HG02798 (cell line): ENCODE results near the gene HDGFL2.
"Not testable (repeated sequence)": the region's sequence is repeated elsewhere in the genome, so short reads cannot be mapped to it uniquely, and the experiment has no call there.

Source experiments
- ATAC-seq: cut with Tn5 transposase; IDR thresholded peaks from one replicate; pipeline ENCODE4 v1.9.1; 2021; ENCODE audit warnings: mild to moderate bottlenecking; ENCODE audit not compliant: unreplicated experiment, poor library complexity

Gene HDGFL2

DNA sequence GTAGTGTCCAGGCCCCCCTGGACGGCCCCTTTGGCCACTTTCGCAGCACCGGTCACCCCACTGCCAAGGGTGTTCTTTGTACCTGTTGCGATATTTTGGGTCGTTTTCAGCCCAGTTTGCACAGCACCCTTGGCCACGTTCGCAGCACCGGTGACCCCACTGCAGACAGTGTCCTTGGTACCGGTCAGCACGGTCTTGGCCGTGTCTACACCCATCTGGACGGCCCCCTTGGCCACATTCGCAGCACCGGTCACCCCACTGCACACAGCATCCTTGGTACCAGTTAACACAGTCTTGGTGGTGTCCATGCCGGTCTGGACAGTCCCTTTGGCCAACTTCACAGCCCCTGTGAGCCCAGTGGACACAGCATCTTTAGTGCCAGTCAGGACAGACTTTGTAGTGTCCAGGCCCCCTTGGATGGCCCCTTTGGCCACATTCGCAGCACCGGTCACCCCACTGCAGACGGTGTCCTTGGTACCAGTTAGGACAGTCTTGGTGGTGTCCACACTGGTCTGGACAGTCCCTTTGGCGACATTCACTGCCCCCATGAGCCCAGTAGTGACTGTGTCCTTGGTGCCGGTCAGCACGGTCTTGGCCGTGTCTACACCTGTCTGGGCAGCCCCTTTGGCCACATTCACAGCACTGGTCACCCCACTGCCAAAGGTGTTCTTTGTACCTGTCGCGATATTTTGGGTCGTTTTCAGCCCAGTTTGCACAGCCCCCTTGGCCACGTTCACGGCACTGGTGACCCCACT, 39.4 kb downstream of the HDGFL2 start:
- no peak for ATAC-seq

DNA sequence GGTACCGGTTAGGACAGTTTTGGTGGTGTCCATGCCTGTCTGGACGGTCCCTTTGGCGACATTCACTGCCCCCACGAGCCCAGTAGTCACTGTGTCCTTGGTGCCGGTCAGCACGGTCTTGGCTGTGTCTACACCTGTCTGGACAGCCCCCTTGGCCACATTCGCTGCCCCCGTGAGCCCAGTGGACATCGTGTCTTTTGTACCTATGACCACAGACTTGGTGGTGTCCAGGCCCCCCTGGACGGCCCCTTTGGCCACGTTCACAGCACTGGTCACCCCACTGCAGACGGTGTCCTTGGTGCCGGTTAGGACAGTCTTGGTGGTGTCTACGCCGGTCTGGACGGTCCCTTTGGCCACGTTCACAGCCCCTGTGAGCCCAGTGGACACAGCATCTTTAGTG, 40.0 kb downstream of the HDGFL2 start:
- ATAC-seq, result no peak

DNA sequence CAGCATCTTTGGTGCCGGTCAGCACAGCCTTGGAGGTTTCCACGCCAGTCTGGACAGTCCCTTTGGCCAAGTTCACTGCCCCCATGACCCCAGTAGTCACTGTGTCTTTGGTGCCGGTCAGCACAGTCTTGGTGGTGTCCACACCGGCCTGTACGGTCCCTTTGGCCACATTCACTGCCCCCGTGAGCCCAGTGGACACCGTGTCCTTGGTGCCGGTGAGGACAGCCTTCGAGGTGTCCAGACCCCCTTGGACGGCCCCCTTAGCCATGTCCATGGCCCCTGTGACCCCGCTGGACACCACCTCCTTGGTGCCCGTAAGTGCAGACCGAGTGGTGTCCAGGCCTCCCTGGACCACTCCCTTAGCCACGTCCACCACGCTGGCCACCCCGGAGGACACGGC, 41.2 kb downstream of the HDGFL2 start:
- ATAC-seq, result no peak

DNA sequence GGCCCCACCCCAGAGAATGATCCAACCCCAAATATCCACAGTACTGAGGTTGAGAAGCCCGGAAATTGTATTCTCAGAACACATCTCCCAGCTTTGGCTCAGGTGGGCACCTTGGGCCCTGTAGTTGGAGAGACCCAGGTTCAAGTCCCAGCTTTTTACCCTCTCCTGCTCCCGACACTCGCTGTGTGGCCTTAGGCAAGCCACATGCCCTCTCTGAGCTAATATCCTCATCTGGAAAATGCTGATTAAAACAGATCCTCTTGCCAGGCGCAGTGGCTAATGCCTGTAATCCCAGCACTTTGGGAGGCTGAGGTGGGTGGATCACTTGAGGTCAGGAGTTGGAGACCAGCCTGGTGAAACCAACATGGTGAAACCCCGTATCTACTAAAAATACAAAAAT, 43.6 kb downstream of the HDGFL2 start:
- no peak for ATAC-seq

DNA sequence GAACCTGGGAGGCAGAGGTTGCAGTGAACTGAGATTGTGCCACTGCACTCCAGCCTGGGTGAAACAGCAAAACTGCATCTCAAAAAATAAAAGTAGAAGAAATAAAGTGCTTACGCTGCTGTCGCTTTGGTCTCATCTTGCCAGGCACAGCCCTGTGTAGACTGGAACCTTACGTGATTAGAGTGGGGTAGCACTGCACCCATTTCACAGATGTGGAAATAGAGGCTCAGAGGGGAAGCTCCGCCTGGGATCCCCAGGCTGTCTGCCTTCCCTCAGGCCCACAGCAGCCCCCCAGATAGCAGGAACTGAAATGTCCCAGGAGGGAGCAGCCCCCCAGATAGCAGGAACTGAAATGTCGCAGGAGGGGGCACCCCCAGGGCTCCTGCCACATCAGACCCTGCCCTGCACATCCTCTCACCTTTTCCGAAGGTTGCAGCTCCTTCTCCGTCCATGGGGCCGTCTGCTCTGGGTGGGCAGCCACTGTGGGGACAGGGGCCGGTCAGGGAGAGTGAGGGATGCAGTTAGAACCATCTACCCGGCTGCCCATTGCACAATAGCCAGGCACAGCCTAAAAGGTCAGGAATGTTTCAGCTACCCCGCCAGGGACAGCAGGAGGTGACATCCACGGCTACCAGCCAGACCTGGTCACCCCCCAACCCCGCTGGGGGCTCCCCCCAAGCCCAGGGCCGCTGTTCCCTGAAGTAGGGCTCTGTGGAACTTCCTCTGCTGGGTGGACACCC, 44.3 kb downstream of the HDGFL2 start:
- no peak for ATAC-seq

DNA sequence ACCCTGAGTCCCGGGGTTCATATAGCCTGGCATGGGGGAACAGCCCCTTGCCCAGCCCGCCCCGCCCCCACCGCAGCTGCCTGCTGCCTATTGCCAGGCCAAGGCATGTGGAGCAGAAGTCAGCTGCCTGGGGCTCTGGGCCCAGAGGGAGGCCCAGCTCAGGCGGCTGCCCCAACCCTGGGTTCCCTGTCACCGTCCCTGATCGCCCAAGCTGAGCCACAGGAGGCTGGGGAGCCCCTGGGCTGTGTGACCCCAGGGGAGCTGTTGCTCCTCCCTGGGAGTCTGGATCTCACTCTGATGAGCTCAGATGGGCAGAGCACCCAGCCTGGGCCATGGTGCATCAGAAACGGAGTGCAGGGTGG, 44.8 kb downstream of the HDGFL2 start:
- no peak for ATAC-seq

DNA sequence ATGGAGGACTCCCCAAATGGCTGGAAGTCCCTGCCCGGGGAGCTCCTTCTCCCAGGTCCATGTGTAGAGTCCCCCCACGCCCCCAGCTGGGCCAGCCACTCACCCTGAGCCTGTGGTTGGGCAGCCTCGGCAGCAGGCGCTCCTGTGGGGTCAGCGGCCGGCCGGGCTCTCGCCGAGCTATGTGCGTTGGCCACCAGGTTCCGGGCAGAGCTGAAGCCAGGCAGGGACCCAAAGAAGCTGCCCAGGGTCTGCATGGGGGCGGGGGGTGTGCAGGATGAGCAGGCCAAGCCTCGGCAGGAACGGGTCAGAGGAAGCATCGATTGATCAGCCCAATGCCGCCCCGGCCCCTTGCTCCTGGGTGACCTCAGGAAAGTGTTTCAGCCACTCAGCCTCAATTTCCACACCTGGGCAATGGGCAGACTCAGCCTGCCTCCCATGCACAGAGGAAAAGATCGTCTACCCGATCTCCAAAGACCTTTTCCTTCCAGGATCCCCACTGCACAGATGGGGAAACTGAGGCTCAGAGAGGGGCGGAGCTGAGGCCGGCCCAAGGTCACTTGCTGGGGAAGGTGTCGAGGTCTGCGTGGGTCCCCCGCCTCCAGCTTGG, 45.5 kb downstream of the HDGFL2 start:
- no peak for ATAC-seq

DNA sequence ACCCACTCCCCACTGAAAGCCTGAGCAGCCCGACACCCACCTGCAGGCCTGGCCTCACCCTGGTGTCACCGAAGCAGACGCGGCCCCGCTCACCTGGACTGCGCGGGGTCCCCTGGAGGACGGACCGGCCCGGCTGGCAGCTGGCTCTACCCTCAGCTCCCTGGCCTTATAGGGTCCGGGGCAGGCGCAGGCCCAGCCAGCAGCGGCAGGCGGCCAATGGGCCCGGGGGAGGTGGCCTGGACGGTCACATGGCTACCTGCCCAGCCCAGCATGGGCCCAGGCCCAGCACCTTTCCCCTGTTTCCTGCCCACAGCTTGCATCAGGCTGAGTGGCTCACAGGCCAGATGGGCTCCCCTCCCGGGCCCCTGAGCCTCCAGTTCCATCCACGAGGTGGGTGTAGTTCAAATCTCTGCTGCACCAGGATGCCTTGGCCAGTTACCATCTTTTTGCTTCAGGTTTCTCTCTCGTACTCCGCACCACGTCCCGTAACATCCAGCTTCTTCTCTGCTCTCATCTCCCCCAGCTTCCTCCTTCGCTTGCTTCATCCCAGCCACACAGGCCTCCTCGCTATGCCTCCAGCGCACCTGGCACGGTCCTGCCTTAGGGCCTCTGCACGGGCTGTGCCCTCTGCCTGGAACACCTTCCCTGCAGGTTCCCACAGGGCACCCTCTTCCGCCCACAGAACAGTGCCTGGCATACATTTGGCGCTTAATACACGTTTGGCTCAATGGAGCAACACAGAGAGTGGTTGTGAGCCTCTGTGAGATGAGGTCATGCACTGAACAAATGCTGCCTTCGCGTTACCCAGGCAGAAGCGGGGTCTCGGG, 46.5 kb downstream of the HDGFL2 start, which contains the start of gene PLIN4:
Gene PLIN4, minus strand, starts transcription at position 142 of the 827 bp plus-strand sequence. CDS start 214 bp downstream, outside the sequence.
- no peak for ATAC-seq

DNA sequence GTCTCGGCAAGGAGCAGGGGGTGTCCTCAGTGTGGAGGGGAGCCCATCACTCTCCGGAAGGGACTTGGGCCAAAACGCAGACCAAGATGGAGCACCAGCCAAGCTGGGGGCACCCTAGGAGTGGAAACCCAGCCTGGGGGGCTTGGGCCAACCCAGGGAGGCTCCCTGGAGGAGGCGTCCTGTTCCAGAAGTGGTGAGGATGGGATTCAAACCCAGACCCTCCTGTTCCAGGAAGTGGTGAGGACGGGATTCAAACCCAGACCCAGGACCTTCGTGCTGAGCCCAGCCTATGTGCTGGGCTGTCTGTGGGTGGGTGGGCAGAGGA, 47.0 kb downstream of the HDGFL2 start:
- no peak for ATAC-seq

DNA sequence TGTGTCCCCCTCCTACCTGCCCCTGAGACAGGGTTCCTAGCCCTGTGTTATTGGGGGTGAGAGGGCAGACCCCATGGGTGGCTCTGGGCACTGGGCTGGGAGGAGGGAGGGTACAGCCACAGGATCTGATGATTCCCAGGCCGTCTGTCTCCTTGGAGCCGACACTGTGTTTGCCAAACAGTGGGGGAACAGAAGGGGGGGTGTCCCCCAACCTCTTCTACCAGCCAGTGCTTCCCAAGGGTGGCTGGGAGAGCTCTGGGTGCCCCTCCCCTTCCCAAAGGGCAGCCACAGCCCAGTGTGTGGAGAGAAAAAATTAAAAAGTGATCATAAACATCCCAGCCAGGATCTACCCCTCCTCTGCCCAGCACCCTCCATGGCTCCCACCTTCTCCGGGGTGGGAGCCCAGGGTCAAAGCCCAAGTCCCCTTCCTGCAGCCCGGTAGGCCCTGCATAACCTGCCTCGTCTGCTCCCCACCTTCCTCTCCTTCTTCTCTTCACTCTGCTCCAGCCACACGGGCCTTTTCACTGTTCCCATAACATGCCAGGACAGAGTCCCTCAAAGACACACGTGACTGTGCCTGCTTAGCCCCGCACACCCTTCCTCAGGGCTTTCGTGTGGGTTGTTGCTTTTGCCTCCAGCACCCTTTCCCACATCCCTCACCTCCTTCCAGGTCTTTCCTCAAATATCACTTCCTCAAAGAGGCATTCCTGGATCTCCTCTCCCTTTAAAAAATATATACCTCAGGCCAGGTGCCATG, 47.6 kb downstream of the HDGFL2 start:
- ATAC-seq, result no peak

DNA sequence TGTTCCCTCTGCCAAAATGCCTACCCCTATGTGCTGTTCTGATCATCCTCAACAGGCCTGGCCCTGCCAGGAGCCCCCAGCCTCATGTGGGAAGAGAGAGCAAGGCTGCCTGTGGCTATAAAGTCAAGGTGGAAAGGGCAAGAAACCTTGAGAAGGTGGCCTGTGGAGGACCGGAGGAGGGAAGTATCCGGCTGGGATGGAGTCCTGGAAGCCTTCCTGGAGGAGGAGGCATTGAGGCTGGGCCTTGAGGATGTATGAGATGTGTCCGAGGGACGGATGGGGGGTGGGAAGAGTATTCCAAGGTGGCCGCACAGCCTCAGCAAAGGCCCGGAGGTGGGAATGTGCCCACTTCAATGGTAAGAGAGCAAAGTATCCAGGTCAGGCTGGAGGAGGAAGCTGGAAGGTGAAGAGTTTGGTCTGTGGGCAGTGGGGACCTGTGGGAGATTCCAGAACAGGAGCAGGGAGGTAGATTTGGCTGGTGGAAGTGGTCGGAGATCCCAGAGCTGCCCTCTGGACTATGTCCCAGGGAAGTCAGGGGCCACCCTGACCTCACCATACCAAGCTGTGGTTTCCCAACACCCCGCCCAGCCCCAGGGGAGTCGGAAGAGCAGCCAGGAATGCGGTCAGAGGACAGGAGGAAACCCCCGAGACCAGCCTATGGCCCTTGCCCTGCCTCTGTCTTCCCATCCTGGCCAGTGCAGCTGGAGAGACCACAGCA, 49.2 kb downstream of the HDGFL2 start:
- ATAC-seq, result no peak

DNA sequence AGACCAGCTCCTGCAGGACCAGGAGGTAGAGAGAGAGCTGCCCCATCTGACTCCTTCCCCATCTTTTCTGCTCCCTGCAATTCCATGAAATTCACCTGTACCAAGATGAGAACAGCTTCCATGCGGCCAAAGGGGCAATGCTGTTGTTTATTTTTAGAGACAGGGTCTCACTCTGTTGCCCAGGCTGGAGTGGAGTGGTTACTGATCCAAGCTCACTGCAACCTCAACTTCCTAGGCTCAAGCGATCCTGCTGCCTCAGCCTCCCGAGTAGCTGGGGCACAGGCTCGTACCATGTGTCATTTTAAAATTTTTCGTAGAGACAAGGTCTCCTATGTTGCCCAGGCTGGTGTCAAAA, 49.8 kb downstream of the HDGFL2 start:
- ATAC-seq, result no peak

DNA sequence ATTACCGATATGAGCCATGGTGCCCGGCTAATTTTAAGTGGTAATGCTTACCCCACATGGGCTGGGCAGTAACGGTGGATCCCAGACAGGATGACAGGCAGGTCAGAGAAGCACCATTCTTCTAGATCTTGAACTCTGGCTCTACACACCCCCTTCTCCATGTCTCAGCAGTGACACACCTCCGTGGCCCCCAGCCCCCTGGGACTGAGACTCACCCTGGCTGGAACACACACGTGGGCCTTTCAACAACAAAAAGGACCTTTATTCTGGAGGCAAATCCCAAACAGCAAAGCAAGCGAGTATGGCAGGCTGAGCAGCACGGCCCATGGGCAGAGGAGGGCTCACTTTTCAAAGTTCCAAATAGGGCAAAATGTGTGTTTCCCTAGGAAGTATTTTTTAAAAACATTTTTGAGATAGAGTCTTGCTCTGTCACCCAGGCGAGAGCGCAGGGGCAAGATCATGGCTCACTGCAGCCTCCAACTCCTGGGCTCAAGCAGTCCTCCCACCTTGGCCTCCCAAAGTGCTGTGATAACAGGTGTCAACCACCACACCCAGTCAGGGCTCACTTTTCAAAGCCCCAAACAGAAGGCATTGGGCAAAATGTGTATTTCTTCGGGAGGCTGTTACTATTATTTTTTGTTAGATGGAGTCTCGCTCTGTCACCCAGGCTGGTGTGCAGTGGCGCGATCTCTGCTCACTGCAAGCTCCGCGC, 50.4 kb downstream of the HDGFL2 start:
- ATAC-seq, result no peak

DNA sequence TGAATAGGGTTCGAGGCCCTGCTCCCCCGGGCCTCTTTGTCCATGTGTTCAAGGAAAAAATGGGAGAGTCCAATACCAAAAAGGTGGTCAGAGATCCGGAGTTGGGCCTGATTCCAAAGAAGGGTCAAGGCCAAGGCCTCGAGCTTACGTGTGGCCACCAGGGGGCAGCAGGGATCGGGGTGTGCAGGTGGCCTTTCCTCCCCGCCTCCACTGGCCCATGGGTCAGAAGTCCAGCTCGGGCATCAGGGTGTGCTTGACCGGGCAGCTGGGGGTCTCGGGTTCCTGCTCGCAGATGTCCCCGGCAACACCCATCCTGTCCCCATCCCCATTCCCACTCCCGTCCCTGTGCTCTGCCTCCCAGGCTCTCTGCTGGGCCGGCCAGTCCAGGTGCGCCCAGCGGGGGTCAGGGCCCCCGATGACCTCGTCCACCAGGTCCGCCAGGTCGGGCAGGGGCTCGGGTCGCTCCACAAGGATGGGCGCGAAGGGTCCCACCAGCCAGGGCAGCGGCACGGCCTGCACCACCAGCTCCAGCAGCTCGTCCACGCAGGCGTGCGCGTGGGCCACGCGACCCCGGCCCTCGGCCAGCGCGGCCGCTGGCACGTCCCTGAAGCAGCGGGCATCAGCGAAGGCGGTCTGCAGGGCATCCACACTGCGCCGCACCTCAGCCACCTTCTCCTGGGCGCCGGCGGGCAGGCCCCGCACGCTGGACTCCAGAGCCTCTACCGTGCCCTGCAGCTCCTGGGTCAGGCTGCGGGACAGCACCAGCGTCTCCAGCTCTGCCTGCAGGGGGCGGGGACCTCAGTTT, 51.4 kb downstream of the HDGFL2 start:
- no peak for ATAC-seq

DNA sequence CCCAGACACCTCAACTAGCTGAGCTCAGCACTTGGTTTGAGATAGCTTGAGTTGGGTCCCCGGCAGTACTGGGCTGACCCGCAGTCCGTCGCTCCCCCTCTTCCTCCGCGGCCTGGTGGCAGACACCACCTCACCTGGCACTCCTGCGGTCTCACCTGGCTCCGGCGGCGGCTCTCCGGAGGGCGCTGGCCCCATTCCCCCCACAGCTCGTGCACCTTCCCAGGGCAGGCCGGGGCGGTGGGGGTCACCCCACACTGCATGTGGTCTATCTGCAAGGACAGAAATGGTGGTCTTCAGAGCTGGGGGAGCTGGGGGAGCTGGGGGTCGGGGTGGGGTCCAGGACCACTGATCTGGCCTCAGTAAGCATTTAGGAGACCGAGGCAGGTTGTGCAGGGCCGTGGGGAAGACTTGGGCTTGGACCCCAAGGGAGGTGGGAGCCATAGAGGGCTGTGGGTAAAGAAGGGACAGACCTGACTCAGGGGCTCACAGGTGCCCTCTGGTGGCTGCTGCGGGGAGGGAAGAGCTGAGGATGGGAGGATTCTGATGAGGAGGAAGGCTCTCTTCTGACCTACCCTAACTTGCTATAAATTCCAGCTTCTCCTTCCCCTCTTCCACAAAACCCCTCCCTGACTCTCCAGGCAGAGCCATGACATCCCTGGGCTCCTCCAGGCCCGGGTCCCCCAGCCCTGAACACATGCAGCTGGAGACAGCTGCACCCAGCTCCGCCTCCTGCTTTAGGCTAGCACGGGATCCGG, 52.9 kb downstream of the HDGFL2 start:
- no peak for ATAC-seq

DNA sequence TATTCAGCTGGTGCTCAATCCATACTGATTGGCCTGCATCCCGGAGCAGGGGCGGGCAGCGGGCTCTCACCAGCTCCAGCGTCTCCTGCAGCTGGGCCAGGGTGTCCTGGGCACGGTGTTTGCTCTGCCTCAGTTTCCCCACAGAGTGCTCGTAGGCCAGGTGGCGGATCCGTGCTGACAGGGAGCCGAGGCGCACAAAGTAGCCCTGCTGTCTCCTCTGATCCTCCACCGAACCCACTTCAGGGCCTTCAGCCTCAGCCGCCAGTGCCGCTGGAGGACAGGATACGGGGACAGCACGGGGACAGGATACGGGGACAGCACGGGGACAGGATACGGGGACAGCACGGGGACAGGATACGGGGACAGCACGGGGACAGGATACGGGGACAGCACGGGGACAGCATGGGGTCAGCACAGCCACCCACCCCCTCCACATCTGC, 53.5 kb downstream of the HDGFL2 start:
- ATAC-seq, result no peak

DNA sequence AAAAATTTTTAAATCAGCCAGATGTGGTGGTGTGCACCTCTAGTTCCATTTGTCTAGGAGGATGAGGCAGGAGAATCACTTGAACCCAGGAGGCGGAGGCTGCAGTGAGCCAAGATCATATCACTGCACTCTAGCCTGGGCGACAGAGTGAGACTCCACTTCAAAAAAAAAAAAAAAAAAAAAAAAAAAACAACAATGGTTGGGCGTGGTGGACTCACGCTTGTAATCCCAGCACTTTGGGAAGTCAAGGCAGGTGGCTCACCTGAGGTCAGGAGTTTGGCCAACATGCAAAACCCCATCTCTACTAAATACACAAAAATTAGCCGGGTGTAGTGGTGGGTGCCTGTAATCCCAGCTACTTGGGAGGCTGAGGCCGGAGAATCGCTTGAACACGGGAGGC, 55.3 kb downstream of the HDGFL2 start:
- not testable (repeated sequence) for ATAC-seq
